Activated CD8-positive, alpha-beta T cell treated with anti-CD3 and anti-CD28 coated beads for 36 hours (primary cell): ENCODE data around the gene ZBED2. TPM values are rescaled to one million over a fixed set of nuclear protein-coding genes. Genes with fewer than 3 reads are reported as not detected.

Source experiments
- ATAC-seq: fragments of 200-7000 bp; cut with Tn5 transposase; one replicate; pipeline ENCODE4 v1.10.0; 2021; ENCODE audit warnings: mild to moderate bottlenecking, moderate library complexity
- CTCF ChIA-PET: fragments of 350-600 bp; sonication (Branson Sonifier 250); formaldehyde crosslinking; loops from one replicate; lab custom pipeline; 2021; ENCODE audit warnings: antibody characterized with exemption; lab: Charles Lee
- POLR2A ChIA-PET: fragments of 350-600 bp; sonication (Branson Sonifier 250); formaldehyde crosslinking; loops from one replicate; lab custom pipeline; 2021; ENCODE audit warnings: antibody characterized with exemption; lab: Charles Lee
- DNase-seq: peaks from one replicate; pipeline ENCODE4 v3.0.0-alpha.2; 2020
- H3K27ac Mint-ChIP-seq: one replicate; pipeline ENCODE4 v1.8.0; 2021; ENCODE audit warnings: mild to moderate bottlenecking, mixed read lengths
- H3K27me3 Mint-ChIP-seq: one replicate; pipeline ENCODE4 v1.8.0; 2021; ENCODE audit warnings: mixed read lengths
- H3K36me3 Mint-ChIP-seq: one replicate; pipeline ENCODE4 v1.8.0; 2021; ENCODE audit warnings: low read depth, mixed read lengths
- H3K4me1 Mint-ChIP-seq: one replicate; pipeline ENCODE4 v1.8.0; 2021; ENCODE audit warnings: low read depth, mixed read lengths
- H3K4me3 Mint-ChIP-seq: one replicate; pipeline ENCODE4 v1.8.0; 2021; ENCODE audit warnings: mild to moderate bottlenecking, moderate library complexity, mixed read lengths
- H3K9me3 Mint-ChIP-seq: one replicate; pipeline ENCODE4 v1.8.0; 2021; ENCODE audit warnings: mixed read lengths
- intact Hi-C: fragments of 100-400 bp; cut with micrococcal nuclease; formaldehyde crosslinking; loops from one replicate; pipeline ENCODE4 v1.10.0; 2022
- total RNA-seq, 2 experiments: library from RNA; stranded (reverse); gene quantifications; one replicate each; pipeline ENCODE4 v1.2.3, GENCODE V29; 2021
- TF ChIP-seq, protein P1 (sequence below): fragments of 200-600 bp; IDR thresholded peaks from one replicate; pipeline ENCODE4 v1.8.0; 2022; ENCODE audit warnings: antibody characterized with exemption, mild to moderate bottlenecking

Gene ZBED2
- total RNA-seq, 2 experiments from 2014 or later: 226 to 235 TPM

- no peaks in the 10 kb centered on the region for H3K27me3 Mint-ChIP-seq
- H3K4me3 Mint-ChIP-seq: peak overlapping the region; percentile 97
- TF ChIP-seq, protein P1, sequence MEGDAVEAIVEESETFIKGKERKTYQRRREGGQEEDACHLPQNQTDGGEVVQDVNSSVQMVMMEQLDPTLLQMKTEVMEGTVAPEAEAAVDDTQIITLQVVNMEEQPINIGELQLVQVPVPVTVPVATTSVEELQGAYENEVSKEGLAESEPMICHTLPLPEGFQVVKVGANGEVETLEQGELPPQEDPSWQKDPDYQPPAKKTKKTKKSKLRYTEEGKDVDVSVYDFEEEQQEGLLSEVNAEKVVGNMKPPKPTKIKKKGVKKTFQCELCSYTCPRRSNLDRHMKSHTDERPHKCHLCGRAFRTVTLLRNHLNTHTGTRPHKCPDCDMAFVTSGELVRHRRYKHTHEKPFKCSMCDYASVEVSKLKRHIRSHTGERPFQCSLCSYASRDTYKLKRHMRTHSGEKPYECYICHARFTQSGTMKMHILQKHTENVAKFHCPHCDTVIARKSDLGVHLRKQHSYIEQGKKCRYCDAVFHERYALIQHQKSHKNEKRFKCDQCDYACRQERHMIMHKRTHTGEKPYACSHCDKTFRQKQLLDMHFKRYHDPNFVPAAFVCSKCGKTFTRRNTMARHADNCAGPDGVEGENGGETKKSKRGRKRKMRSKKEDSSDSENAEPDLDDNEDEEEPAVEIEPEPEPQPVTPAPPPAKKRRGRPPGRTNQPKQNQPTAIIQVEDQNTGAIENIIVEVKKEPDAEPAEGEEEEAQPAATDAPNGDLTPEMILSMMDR: no peak
- H3K36me3 Mint-ChIP-seq: peaks cover 83% of the 10 kb centered on the region
- ATAC-seq: no peak
- intact Hi-C loops: no loop called here
- no peaks in the 10 kb centered on the region for H3K9me3 Mint-ChIP-seq
- POLR2A ChIA-PET: interaction anchor here (0.9 to 3.2 kb wide), 6 partner anchors 8 to 47 kb away, joined by 3 to 14 read pairs (median 4); no protein-coding TSS in a partner anchor
- no peak for DNase-seq
- peak overlapping the region; percentile 97 for H3K27ac Mint-ChIP-seq
- H3K4me1 Mint-ChIP-seq: peaks cover 64% of the 10 kb centered on the region
- CTCF ChIA-PET: interaction anchor here (1.1 to 3.3 kb wide), 4 partner anchors 11 to 99 kb away, joined by 3 to 30 read pairs (median 8); no protein-coding TSS in a partner anchor
Measured at GRCh38 chr3:111592143-111592542, 3.0 kb downstream of the ZBED2 start.

DNA sequence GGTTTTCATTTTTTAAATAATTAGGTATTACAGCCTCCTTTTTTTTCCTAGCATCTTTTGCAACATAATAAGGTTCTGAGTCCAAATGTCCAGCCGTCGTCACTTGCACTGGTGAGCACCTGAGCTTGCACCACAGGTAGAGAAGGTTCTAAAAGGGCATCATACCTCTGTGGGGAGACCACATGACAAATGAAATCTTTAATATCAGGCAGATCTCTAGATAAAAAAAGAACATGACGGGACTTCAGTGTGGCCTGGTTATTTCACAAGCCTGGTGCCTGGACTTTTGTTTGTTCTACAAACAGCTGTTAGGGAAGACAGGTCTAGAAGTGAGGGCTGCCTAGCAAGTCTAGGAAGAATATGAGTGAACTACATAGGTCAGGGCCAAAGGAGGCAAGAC, 3.6 kb downstream of the ZBED2 start:
- POLR2A ChIA-PET: interaction anchor here (0.9 to 3.0 kb wide), 4 partner anchors 9 to 47 kb away, joined by 3 to 11 read pairs (median 4); no protein-coding TSS in a partner anchor
- H3K4me1 Mint-ChIP-seq: peaks cover 63% of the 10 kb centered on the region
- CTCF ChIA-PET: interaction anchor here (0.8 to 2.4 kb wide), 5 partner anchors 11 to 100 kb away, joined by 3 to 10 read pairs (median 5); no protein-coding TSS in a partner anchor

GRCh38 chr3:111590143-111590491, 5.0 kb downstream of the ZBED2 start:
- POLR2A ChIA-PET: interaction anchor here (0.8 to 3.0 kb wide), 6 partner anchors 12 to 77 kb away, joined by 3 to 11 read pairs (median 4); no protein-coding TSS in a partner anchor
- Mint-ChIP-seq H3K4me3 (peak overlapping the region; percentile 97), H3K27me3 (no peaks in the 10 kb centered on the region)

More for the DNA sequence above, 3.6 kb downstream of the ZBED2 start:
- peak overlapping the region; percentile 97 for H3K4me3 Mint-ChIP-seq
- peaks cover 88% of the 10 kb centered on the region for H3K36me3 Mint-ChIP-seq
- ATAC-seq: no peak
- peaks cover 4% of the 10 kb centered on the region for H3K9me3 Mint-ChIP-seq
- no peaks in the 10 kb centered on the region for H3K27me3 Mint-ChIP-seq
- intact Hi-C loops: no loop called here
- DNase-seq: no peak
- TF ChIP-seq, protein P1: no peak
- H3K27ac Mint-ChIP-seq: peak overlapping the region; percentile 97

GRCh38 chr3:111589303-111590142, 5.6 kb downstream of the ZBED2 start:
- ATAC-seq (no peak), DNase-seq (no peak)
- Mint-ChIP-seq H3K9me3 (peaks cover 8% of the 10 kb centered on the region), H3K4me3 (peak overlapping the region; percentile 9), H3K27me3 (no peaks in the 10 kb centered on the region), H3K27ac (peak overlapping the region; percentile 64), H3K36me3 (peaks cover 90% of the 10 kb centered on the region), H3K4me1 (peaks cover 58% of the 10 kb centered on the region)
- ChIA-PET CTCF (interaction anchor here (0.7 to 2.4 kb wide), 10 partner anchors 9 to 102 kb away, joined by 3 to 10 read pairs (median 4); no protein-coding TSS in a partner anchor), POLR2A (interaction anchor here (0.8 to 3.0 kb wide), 6 partner anchors 11 to 78 kb away, joined by 3 to 11 read pairs (median 4); no protein-coding TSS in a partner anchor)
- TF ChIP-seq, protein P1: no peak
- intact Hi-C loops: no loop called here

More at GRCh38 chr3:111590143-111590491, 5.0 kb downstream of the ZBED2 start:
- H3K27ac Mint-ChIP-seq: peak overlapping the region; percentile 64
- ATAC-seq (no peak), DNase-seq (no peak)
- CTCF ChIA-PET: interaction anchor here (0.7 to 2.4 kb wide), 10 partner anchors 10 to 101 kb away, joined by 3 to 10 read pairs (median 4); no protein-coding TSS in a partner anchor
- TF ChIP-seq, protein P1: no peak
- intact Hi-C loops: no loop called here
- peaks cover 57% of the 10 kb centered on the region for H3K4me1 Mint-ChIP-seq
- peaks cover 8% of the 10 kb centered on the region for H3K9me3 Mint-ChIP-seq
- H3K36me3 Mint-ChIP-seq: peaks cover 92% of the 10 kb centered on the region
